Spleen (tissue), 11 donors: ENCODE results near the gene NOTUM. TPM values are rescaled to one million over a fixed set of nuclear protein-coding genes. Genes with fewer than 3 reads are reported as not detected.

Experiments
- DNase-seq: peaks from one replicate; pipeline ENCODE4 v3.0.0-alpha.2; 2020
- H3K27ac ChIP-seq, 8 donors: fragments of 200-600 bp; sonication (generic) in 7 of 8; 1 replicate in 4 of 8; 2 replicates in 4 of 8; pipeline versions ENCODE4 v1.5.0 to v1.8.0; 2016 to 2021; ENCODE audit warnings: inconsistent platforms in 4 of 8, mild to moderate bottlenecking in 4 of 8, moderate library complexity in 1 of 8
- H3K27me3 ChIP-seq, 7 donors: fragments of 200-600 bp; sonication (generic) in 6 of 7; replicated peaks in 1 of 7; 1 replicate in 4 of 7; 2 replicates in 3 of 7; pipeline versions ENCODE4 v1.5.0 to v1.8.0; 2016 to 2021; ENCODE audit warnings: inconsistent platforms in 3 of 7, mild to moderate bottlenecking in 1 of 7
- H3K36me3 ChIP-seq, 6 donors: fragments of 200-600 bp; sonication (generic) in 5 of 6; 1 replicate in 4 of 6; 2 replicates in 2 of 6; pipeline versions ENCODE4 v1.5.0 to v1.8.0; 2016 to 2021; ENCODE audit warnings: inconsistent platforms in 2 of 6
- H3K4me1 ChIP-seq, 6 donors: fragments of 200-600 bp; sonication (generic) in 5 of 6; 1 replicate in 3 of 6; 2 replicates in 3 of 6; pipeline versions ENCODE4 v1.5.0 to v1.8.0; 2016 to 2021; ENCODE audit warnings: inconsistent platforms in 3 of 6
- H3K4me3 ChIP-seq, 8 donors: fragments of 200-600 bp; sonication (generic) in 7 of 8; 1 replicate in 4 of 8; 2 replicates in 4 of 8; pipeline versions ENCODE4 v1.5.0 to v1.8.0; 2016 to 2021; ENCODE audit warnings: inconsistent platforms in 4 of 8, mild to moderate bottlenecking in 4 of 8, moderate library complexity in 2 of 8
- H3K9me3 ChIP-seq, 8 donors: fragments of 200-600 bp; sonication (generic) in 7 of 8; 1 replicate in 4 of 8; 2 replicates in 4 of 8; pipeline versions ENCODE4 v1.5.0 to v1.8.0; 2016 to 2021; ENCODE audit warnings: inconsistent platforms in 4 of 8
- POLR2A ChIP-seq, 3 donors: fragments of 450-650 bp; IDR thresholded peaks; one replicate each; pipeline ENCODE4 v1.5.1; 2017; ENCODE audit warnings: antibody characterized with exemption in 3 of 3, mild to moderate bottlenecking in 1 of 3
- POLR2AphosphoS5 ChIP-seq, 3 donors: sonication (generic); formaldehyde crosslinking; IDR thresholded peaks; one replicate each; pipeline ENCODE4 v1.5.1; 2017; ENCODE audit warnings: antibody characterized with exemption in 3 of 3
- WGBS, 5 donors: extraction: QIAGEN DNeasy Blood & Tissue Kit in 3 of 5; methylation state at CpG; one replicate each; pipeline versions ENCODE4 v1.1.5 to v1.1.7; 2013 to 2018; 5-methylcytosine and 5-hydroxymethylcytosine counted together
- intact Hi-C: fragments of 100-400 bp; cut with DNase I; formaldehyde crosslinking; loops from one replicate; pipeline ENCODE4 v1.15.0; 2023; ENCODE audit warnings: low total_unique reads
- polyA plus RNA-seq, 3 donors: library from polyadenylated mRNA; stranded (reverse); fragments of 200-250 nt; gene quantifications; one replicate each; pipeline ENCODE4 v1.2.1, GENCODE V29; 2013
- total RNA-seq, 7 donors: library from RNA; depleted of rRNA in 3 of 7; stranded (reverse); fragments of >200 nt in 3 of 7; fragmentation: NEBNext Ultra II Directional in 4 of 7; extraction: Animal tissue kit (Norgen Biotek cat#: 25700) in 4 of 7; gene quantifications; one replicate each; pipeline versions ENCODE4 v1.1.0 to v1.2.1, GENCODE V29; 2016 to 2021
- TF ChIP-seq, protein P1 (sequence below), 11 experiments: fragments of 200-600 bp in 7 of 11; fragments of 450-650 bp in 4 of 11; sonication (generic) in 4 of 11; IDR thresholded peaks in 8 of 11; conservative IDR thresholded peaks in 3 of 11; 1 replicate in 7 of 11; 2 replicates in 4 of 11; pipeline versions ENCODE4 v1.4.0 to v1.8.0; 2016 to 2021; ENCODE audit warnings: antibody characterized with exemption in 11 of 11, inconsistent platforms in 4 of 11, mild to moderate bottlenecking in 1 of 11
- donor health status: healthy with polysubstance abuse.
- donor health status: DM: no; HTN: no; CAD: no; lungs with moderate emphysema.
- donor health status: DM: no; HTN: no; CAD: no.
- donor health status: Bipolar disorder and iron deficiency.
- donor health status: healthy.
- donor health status: DM: no; HTN: no; CAD: no.
- donor health status: DM: yes; HTN: yes; CAD: no.

Gene NOTUM
- total and polyA plus RNA-seq, 10 donors, result 0.03 to 0.85 (median 0.11) TPM; not detected in 5

- intact Hi-C loops, result no loop called here
- Histone ChIP-seq H3K9me3 (no peaks in the 10 kb centered on the region), H3K4me1 (peaks cover 0 to 21% (median 7%) of the 10 kb centered on the region in 6 donors), H3K27ac (no peak overlapping the region), H3K27me3 (no peaks in the 10 kb centered on the region), H3K4me3 (no peak overlapping the region), H3K36me3 (peaks cover 0 to 45% (median 2%) of the 10 kb centered on the region in 6 donors)
- TF ChIP-seq POLR2AphosphoS5 (IDR thresholded peaks at IDR 0.05), result no peak
- TF ChIP-seq POLR2A (IDR thresholded peaks at IDR 0.05), result no peak
- TF ChIP-seq, protein P1, sequence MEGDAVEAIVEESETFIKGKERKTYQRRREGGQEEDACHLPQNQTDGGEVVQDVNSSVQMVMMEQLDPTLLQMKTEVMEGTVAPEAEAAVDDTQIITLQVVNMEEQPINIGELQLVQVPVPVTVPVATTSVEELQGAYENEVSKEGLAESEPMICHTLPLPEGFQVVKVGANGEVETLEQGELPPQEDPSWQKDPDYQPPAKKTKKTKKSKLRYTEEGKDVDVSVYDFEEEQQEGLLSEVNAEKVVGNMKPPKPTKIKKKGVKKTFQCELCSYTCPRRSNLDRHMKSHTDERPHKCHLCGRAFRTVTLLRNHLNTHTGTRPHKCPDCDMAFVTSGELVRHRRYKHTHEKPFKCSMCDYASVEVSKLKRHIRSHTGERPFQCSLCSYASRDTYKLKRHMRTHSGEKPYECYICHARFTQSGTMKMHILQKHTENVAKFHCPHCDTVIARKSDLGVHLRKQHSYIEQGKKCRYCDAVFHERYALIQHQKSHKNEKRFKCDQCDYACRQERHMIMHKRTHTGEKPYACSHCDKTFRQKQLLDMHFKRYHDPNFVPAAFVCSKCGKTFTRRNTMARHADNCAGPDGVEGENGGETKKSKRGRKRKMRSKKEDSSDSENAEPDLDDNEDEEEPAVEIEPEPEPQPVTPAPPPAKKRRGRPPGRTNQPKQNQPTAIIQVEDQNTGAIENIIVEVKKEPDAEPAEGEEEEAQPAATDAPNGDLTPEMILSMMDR (IDR thresholded peaks at IDR 0.05 in 8 of 11, conservative IDR thresholded peaks at IDR 0.05 in 3 of 11), result no peak
- WGBS, 5 donors, result 68 to 93% (median 87%) methylated on average over 12 to 30 of the region's 30 CpGs
- DNase-seq, result no peak
Observed at GRCh38 chr17:82007495-82008257, 46.7 kb upstream of the NOTUM start.

GRCh38 chr17:82007228-82007494 is 46.2 kb upstream of the NOTUM start:
- Histone ChIP-seq H3K4me1 (peaks cover 0 to 16% (median 4%) of the 10 kb centered on the region in 6 donors), H3K4me3 (no peak overlapping the region), H3K27me3 (no peaks in the 10 kb centered on the region), H3K36me3 (peaks cover 0 to 40% (median 2%) of the 10 kb centered on the region in 6 donors), H3K9me3 (no peaks in the 10 kb centered on the region), H3K27ac (no peak overlapping the region)
- DNase-seq, result no peak
- intact Hi-C loops, result no loop called here
- WGBS, 5 donors, result 87 to 100% (median 96%) methylated on average over 1 to 6 of the region's 6 CpGs
- TF ChIP-seq POLR2A (IDR thresholded peaks at IDR 0.05), result no peak

- Histone ChIP-seq H3K36me3 (peaks cover 0 to 35% (median 2%) of the 10 kb centered on the region in 6 donors), H3K4me1 (peaks cover 0 to 13% (median 2%) of the 10 kb centered on the region in 6 donors), H3K27me3 (no peaks in the 10 kb centered on the region), H3K27ac (no peak overlapping the region), H3K4me3 (no peak overlapping the region), H3K9me3 (no peaks in the 10 kb centered on the region)
- intact Hi-C loops, result no loop called here
- TF ChIP-seq, protein P1 (IDR thresholded peaks at IDR 0.05 in 8 of 11, conservative IDR thresholded peaks at IDR 0.05 in 3 of 11), result no peak
- TF ChIP-seq POLR2A (IDR thresholded peaks at IDR 0.05) (no peak), POLR2AphosphoS5 (IDR thresholded peaks at IDR 0.05) (no peak)
- DNase-seq, result no peak
- WGBS, 5 donors, result 83 to 88% (median 87%) methylated on average over 19 to 24 of the region's 24 CpGs
Observed at GRCh38 chr17:82006468-82007227, 45.7 kb upstream of the NOTUM start.

GRCh38 chr17:82005701-82006348 is 44.8 kb upstream of the NOTUM start:
- DNase-seq, result no peak
- 86 to 94% (median 88%) methylated on average over 18 to 30 of the region's 30 CpGs for WGBS, 5 donors
- intact Hi-C loops, result no loop called here
- no peaks in the 10 kb centered on the region for H3K9me3 ChIP-seq
- H3K4me1 ChIP-seq, result peaks cover 0 to 13% (median 2%) of the 10 kb centered on the region in 6 donors
- TF ChIP-seq POLR2AphosphoS5 (IDR thresholded peaks at IDR 0.05) (no peak), POLR2A (IDR thresholded peaks at IDR 0.05) (no peak)
- TF ChIP-seq, protein P1 (IDR thresholded peaks at IDR 0.05 in 8 of 11, conservative IDR thresholded peaks at IDR 0.05 in 3 of 11), result no peak
- H3K27me3 ChIP-seq, result no peaks in the 10 kb centered on the region
- H3K27ac ChIP-seq, result no peak overlapping the region
- H3K36me3 ChIP-seq, result peaks cover 0 to 29% (median 2%) of the 10 kb centered on the region in 6 donors
- H3K4me3 ChIP-seq, result no peak overlapping the region
